Smooth muscle cell of the brain vasculature (primary cell): ENCODE data around the gene TXNL4A.

Experiments used
- DNase-seq: peaks from one replicate; pipeline ENCODE4 v3.0.0-alpha.2; 2012; ENCODE audit warnings: low read depth, low spot score

The TXNL4A gene

DNA sequence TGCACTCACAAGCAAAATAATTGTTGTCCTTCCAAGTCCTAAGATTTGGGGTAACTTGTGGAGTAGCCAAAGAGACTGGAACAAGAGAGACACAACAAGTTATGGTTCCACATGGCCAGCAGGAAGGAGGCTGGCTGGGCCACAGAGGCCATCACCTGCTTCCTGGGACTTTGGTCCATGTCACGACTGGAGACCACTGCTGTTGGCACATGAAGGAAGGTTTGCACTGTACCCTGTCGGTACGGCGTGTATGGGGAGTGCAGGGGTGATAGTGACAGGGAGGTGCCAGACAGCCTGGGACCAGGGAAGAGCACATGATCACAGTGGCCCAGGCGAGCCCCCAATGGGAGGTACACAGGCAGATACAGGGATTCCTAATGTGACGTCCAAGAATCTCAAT lies 52.4 kb downstream of the TXNL4A start:
- no peak for DNase-seq

DNA sequence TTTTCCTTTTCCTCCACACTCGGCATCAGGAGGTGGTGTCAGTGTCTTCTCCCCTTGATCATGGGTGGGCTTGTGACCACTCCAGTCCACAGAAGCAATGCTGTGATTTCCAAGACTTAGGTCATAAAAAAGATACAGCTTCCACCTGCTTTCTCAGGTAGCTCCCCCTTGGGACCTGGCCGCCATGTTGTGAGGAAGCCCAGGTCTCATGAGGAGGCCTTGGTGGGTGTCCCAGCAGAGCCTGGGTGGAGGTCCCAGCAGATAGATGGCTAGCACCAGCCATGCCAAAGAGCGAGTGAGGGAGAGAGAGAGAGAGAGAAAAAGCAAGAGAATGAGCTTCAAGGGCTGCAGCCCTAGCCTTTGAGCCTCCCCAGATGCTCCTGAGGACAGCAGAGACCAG lies 52.9 kb downstream of the TXNL4A start:
- no peak for DNase-seq

DNA sequence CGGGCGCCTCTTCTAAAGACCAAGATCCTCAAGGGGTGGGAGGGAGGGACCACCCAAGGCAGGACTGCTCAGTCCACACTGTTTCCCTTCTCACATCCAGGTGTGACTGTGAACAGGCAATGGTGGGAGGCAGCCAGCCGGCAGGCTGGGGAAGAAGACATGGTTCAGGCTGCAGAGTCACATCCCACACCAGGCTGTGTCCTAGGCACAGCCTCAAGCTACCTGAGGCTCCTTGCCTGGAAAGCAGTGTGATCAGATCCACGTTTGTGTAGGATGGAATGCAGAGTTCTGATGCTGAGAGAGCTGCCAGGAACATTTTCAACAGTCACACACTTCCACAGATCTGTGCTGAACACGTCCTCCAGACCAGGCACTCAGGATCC lies 53.3 kb downstream of the TXNL4A start:
- no peak for DNase-seq

DNA sequence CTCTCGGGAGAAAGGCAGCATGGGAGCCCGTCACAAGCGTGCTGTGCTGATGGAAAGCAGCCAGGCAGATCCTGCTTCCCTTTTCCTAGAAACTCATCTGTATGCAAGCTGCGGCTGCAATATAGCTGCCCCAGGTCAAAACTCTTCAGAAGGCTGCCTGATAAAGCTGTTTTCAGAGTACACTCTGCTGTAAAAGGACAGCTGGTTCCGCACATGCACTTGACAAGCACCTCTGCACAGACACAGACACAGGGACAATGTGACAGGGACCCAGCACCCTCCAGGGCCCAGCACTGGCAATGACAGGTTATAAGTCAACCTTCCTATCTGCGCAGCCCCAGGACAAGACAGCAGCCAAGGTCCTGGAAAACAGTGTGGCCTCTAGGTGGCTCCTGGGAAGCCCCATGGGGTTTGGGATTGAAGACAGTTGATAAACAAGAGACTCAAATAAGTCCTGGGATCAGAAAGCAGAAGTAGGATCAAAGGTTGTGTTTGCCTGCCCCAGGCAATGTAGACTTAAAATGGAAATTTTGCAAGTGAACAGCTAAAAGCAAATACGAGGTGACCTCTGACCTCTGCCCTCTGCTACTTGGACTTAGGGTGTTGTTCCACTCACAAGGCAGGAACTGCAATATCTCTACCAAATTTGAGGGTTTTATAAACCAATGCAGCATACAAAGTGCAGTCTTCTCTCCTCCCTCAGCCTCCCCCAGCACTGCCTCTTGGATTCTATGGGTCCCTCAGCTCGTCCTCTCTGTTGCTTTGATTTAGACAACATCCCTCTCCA lies 53.9 kb downstream of the TXNL4A start:
- no peak for DNase-seq

DNA sequence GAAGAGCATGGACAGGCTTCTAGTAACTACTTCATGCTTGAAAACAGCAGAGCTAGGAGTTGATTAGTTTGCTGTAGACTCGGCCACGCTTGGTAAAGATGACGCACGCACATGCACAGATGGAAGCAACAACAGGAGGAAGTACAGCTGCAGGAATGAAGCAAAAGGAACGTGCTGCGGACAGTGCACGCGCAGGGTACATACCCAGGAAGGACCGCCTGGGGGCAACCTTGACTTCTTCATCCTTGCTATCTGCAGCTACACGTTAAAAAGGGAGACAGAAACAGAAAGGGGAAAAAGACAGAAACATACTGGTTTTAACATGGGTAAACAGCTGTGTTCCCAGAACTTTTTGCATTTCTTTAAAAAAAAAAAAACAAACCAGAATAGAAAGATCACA lies 54.6 kb downstream of the TXNL4A start:
- no peak for DNase-seq

DNA sequence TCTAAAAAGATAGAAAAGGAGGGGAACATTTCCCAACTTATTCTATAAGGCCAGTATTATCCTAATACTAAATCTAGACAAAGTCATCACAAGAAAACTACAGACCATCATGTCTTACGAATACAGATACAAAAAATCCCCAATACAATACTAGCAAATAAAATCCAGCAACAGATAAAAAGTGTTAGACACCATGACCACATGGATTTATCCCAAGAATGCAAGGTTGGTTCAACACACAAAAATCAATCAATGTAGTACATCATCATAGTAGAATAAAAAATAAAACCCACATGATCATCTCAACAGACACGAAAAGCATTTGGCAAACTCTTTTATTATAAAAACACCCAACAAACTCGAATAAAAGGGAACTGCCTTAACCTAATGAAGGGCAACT lies 55.5 kb downstream of the TXNL4A start:
- DNase-seq: no peak

DNA sequence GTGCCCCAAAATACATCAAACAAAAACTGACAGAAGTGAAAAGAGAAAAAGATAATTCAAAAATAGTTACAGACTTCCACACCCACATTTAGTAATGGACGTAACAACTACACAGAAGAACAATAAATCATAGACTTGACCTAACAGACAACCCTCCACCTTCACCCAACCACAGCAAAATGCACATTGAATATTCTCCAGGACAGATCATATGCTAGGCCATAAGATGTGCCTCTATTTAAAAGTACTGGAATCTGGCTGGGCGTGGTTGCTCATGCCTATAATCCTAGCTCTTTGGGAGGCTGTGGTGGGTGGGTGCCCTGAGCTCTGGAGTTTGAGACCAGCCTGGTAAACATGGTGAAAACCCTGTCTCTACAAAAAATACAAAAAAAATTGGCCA lies 56.9 kb downstream of the TXNL4A start:
- no peak for DNase-seq

DNA sequence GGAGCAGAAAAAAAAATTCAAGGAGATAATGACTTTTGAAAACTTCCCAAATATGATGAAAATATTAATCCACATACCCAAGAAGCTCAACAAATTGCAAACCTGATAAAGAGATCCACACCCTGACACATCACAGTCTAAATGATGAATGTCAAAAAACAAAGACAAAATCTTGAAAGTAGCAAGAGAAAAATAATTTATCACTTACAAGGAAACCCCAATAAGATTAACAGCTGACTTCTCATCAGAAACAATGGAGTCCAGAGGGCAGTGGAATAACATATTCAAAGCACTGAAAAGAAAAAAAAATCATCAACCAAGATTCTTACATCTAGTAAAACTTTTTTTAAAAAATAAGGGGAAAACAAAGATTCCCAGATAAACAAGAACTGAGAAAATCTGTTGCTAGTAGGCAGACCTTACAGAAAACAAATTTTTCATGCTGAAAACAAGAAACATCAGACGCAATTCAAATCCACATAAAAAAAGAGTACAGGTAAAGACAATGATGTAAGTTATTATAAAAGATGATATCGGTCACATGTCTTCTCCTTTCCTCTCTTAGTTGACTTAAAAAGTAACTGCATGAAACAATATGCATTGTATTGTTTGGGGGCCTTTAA lies 58.2 kb downstream of the TXNL4A start:
- DNase-seq: no peak

DNA sequence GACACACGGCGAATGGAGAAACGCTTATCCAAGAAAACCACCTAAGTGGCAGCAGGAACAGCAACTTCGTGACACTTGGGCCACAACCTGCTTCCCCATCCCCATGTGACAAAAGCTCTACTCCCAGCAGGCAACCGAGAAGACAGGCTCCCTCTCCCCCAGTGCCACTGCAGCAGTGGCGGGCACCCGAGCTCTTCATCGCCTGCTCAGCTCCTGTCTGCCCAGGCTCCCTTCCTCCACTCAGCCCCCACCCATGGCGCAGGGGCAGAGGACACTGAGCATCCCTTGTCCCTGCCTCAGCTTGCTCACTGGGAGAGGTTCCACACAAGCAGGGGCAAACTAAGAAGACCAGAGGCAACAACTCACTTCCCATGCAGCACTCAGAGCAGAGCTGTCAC lies 59.8 kb downstream of the TXNL4A start:
- no peak for DNase-seq

DNA sequence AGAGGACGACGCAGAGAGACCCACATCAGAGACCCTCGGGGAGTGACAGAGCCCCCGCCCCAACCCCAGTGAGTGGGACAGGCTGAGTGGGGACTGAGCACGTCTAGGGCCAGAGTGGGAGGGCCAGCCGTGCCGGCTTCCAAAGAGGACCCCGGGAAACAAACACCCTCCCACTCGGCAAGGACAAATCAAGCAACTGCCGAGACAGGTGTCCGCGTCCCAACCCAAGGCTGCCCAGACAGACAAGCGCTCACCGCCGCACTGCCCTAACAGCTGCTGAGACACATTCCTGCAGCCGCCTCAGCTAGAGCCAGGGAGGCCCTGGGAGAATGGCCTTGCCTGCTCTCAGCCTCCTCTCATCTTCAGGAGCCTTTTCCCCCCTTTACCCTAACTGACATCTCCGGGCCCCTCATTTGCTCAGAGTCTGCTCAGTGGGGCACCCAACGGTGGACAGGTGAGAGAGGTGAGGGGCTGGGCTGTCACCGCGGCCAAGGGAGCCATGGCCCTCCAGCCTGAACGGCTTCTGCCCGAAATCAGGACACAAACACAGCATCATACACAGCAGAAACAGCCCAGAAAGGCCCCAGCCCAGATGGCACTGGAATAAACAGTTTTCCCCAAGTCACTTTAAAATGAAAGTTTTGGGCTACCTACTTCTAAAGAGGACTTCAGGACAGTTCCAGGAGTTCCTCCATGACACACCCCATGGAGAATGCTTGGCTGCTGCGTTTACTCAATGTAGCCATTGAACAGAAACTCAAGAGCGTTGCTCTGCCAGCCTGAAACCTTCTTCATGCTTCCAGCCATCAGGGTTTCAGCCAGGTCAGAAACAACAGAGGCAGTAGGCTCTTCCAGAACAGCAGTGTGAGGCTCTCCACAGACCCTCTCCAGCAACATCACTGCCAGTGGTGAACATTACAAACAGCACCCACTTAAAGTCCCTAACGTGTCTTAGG lies 60.5 kb downstream of the TXNL4A start:
- DNase-seq: no peak

DNA sequence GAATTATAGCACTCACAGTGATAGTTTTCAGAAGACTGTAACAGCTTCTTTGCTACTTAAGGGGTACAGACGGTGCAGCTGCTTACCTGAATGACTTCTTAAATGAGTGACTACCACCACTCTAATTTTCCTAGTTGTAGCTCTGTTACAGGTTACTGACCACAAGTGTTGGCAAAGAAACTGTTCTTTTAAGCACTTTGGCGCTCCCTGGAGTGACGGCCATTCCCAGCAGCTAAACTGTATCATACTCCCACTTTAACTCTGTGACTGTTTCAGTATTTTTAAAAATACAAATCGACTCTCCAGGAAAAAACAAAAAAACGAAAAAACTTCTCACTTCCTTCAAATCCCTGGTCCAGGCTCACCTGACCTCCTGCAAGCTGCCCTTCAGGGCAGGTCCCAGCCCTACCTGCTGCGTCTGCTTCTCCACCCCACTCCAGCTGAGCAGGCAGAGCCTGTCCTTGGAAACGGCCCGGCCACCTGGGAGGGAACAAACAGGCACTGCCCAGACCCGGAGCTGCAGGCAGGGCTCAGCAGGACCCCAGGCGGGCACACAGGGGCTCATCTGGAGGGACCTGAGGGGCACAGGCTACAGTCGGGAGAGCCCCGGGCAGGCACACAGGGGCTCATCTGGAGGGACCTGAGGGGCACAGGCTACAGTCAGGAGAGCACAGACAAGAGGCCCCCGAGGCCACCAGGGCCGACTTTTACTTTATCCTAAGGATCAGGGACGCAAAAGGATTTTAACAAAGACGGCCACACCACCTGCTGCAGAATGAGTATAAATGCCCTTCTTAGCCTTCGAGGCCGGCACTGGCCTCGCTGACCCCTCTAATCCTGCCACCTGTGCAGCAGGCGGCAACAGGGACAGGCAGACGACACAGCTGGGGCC lies 61.4 kb downstream of the TXNL4A start:
- DNase-seq: no peak

DNA sequence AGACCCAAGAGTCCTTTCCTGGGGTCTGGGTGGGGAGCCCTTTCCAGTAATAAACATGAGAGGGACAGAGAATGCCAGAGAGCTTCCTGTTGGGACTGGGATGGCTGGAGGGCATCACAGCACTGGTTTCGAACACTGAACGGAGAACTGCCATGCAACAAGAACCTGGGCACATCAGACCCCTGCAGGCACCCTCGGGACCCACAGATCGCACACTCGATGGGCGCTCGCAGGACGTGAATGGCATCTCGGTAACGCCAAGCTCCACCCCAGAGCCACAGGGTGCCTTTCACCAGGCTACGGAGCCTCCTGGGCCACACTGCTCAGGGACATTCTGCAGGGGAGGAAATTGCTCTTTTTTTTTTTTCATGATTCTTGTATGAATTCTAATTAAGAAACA lies 62.1 kb downstream of the TXNL4A start:
- no peak for DNase-seq

DNA sequence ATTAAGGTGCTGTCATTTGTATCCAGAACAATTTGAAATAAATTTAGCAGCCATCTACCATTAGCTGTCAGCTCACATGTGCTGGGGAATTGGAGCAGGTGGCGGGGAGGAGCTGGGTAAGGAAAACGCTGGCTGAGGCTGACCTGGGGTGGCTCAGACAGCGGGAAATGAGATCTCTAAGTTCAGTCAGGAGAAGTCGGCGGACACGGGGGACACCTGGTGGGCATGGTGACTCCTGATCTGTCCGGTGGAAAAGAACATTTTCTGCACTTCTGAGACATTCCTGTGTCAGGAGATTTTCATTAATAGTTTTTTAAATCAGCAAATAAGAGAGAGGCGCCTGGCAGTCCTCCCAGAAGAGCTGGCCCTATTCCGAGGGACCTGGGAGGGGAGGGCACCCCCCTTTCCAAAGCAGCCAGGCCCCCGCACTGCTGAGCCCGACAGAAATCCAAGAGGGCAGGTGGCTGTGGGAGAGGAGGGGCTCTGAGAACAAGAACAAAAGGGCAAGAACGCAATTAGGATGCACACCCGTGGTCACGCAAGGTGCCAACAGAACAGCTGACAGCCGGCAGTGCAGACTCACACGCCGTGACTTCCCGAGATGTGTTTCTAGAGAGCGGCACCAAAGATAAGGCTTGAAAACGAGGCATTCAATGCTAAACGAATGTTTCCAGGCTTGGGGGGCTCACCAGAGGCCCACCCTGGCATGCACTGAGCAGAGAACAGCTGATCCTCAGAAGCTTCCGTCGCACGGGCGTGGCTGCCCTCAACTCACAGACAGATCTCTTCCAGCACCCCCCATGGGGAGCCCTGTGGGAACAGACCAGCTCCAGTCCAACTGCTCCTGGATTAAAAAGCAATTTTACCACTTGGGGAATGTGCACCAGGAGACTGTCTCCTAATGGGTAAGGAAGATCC lies 63.3 kb downstream of the TXNL4A start:
- DNase-seq: no peak

DNA sequence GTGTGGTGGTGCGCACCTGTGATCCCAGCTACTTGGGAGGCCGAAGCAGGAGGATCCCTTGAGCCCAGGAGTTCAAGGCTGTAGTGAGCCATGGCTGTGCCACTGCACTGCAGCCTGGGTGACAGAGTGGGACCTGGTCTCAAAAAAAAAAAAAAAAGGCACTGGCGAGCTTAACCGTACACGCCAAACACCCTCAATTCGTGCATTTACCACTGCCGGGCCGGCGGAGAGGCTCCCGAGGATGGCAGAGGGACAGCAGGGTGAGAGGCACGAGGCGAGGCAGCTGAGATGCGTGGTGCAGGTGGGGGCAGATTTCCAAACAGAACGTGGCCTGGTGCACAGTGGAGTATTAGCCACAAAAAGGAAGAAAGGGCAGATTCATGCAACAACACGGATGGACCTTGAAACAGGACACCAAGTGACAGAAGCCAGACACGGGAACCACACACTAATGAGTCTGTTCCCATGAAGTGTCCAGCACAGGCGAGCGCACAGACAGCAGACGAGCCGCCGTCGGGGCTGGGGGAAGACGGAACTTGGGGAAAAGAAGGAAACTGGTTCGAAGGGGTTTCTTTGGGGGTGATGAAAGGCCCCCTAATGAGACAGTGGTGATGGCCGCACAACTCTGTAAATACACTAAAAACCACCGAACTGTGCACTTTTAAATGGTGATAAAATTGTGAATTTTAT lies 64.3 kb downstream of the TXNL4A start:
- DNase-seq: no peak

DNA sequence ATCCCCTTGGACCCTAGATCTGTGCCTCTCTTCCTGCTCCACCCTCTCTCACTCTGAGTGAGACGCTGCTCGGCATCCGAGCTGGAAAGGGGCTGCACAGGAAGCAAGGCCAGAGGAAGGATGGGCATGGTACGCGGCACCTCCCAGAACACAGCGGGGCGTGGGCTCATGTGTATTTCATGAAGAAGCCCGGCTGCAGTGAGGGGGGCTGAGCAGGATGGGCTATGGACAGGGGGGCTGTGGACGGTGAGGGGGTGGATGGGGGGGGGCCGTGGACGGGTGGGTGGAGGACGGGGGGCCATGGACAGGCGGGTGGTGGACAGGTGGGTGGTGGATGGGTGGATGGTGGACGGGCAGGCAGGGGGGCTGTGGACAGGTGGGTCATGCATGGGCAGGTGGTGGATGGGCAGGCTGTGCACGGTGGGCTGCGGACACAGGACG lies 65.4 kb downstream of the TXNL4A start:
- no peak for DNase-seq

DNA sequence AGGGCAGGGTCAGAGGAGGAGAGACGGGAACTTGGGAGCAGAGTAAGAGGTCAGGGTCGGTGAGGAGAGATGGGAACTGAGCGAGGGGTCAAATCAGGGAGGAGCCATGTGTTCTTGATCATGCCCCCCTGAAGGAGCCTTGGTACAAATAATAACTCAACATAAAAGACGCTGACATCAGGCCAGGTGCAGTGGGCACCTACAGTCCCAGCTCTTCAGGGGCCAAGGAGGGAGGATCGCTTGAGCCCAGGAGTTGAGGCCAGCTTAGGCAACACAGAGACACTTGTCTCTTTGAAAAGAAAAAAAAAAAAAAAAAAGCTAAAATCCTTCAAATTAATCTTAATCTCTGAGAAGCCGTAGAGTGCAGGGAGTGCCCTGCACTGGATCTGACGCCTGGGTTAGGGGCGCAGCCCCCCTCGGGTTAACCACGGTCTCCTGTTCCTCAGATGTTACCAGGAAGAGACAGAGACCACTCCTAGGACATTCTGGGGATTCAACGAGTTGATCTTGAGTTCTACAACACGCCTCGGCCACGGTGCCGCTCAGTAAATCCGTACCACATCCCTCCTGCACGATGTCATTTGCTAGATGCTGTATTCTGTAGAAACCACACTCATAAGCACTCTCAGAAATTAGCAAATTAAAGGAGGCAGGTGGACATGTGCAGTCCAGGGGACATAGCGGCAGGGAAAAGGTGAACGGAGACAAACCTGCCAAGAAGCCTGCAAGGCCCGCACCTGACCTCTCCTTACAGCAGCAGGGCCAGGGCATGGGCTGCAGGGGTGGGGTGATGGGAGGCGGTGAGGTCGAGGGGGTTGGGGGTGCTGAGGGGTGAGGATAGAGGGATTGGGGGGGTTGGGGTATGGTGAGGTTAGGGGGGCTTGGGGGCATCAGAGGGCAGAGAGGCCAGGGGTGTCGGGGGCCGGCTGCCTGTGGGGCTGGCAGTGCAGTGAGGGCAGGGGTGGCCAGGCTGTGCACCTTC lies 66.1 kb downstream of the TXNL4A start:
- DNase-seq: no peak
